GM12878 (cell line): ENCODE measurements around the gene C11orf65. TPM values are rescaled to one million over a fixed set of nuclear protein-coding genes. Genes with fewer than 3 reads are reported as not detected.

ENCODE experiments used
- ATAC-seq: fragments of 200-7000 bp; cut with Tn5 transposase; 3 replicates; pipeline ENCODE4 v1.9.1; 2020; ENCODE audit warnings: mild to moderate bottlenecking, moderate library complexity
- BruUV-seq: library from RNA; stranded (reverse); fragments of 400-500 nt; replicated peaks from 2 replicates; lab custom pipeline; 2021; lab: Mats Ljungman, UMichigan
- CTCF ChIA-PET: fragments of 300-600 bp; sonication (Branson Sonifier 250); formaldehyde crosslinking; extraction: SDS; loops from one replicate; lab custom pipeline; 2021; ENCODE audit warnings: inconsistent platforms; lab: Yijun Ruan, JAX
- POLR2A ChIA-PET: fragments of 350-600 bp; formaldehyde crosslinking; extraction: SDS; loops from one replicate; lab custom pipeline; 2021; ENCODE audit warnings: inconsistent platforms; lab: Charles Lee
- RAD21 ChIA-PET: fragments of 300-600 bp; sonication (Branson Sonifier 250); formaldehyde crosslinking; loops from one replicate; lab custom pipeline; 2023; ENCODE audit warnings: antibody characterized with exemption; ENCODE audit not compliant: unreplicated experiment; lab: Charles Lee
- SMC1A ChIA-PET: fragments of 300-600 bp; sonication (Branson Sonifier 250); formaldehyde crosslinking; loops from one replicate; lab custom pipeline; 2023; ENCODE audit not compliant: unreplicated experiment, uncharacterized antibody; lab: Charles Lee
- DNase-seq: peaks from one replicate; pipeline ENCODE4 v3.0.0-alpha.2; 2011; ENCODE audit warnings: low read depth, low spot score
- FAIRE-seq: peaks from 3 replicates; lab custom pipeline; 2011; peaks lifted over from hg19 to GRCh38; lab: Jason Lieb, UNC
- H2AFZ ChIP-seq: 2 replicates; pipeline ENCODE4 v1.6.0; 2011; ENCODE audit warnings: low read depth, low read length, control low read depth; ENCODE audit not compliant: control insufficient read depth
- H3K27ac ChIP-seq: 2 replicates; pipeline ENCODE4 v1.5.1; 2011; ENCODE audit warnings: control low read depth; ENCODE audit not compliant: control insufficient read depth, insufficient read depth
- H3K27me3 ChIP-seq, 2 experiments: replicated peaks in 1 of 2; 2 replicates each; pipeline versions ENCODE4 v1.6.0 to v1.6.1; 2011; ENCODE audit warnings: low read length in 1 of 2; ENCODE audit not compliant: control insufficient read depth in 2 of 2, insufficient read depth in 2 of 2
- H3K36me3 ChIP-seq, 2 experiments: 2 replicates each; pipeline ENCODE4 v1.5.1; 2011; ENCODE audit warnings: low read length in 1 of 2; ENCODE audit not compliant: control insufficient read depth in 2 of 2, insufficient read depth in 2 of 2
- H3K4me1 ChIP-seq: 2 replicates; pipeline ENCODE4 v1.6.1; 2011; ENCODE audit warnings: mild to moderate bottlenecking, low read length, moderate library complexity, mixed read lengths; ENCODE audit not compliant: control insufficient read depth, insufficient read depth
- H3K4me2 ChIP-seq: 2 replicates; pipeline ENCODE4 v1.6.0; 2011; ENCODE audit warnings: control low read depth; ENCODE audit not compliant: control insufficient read depth, insufficient read depth
- H3K4me3 ChIP-seq: fragments of 200-600 bp; sonication (generic); 2 replicates; pipeline ENCODE4 v1.5.1; 2016
- H3K79me2 ChIP-seq: 2 replicates; pipeline ENCODE4 v1.6.0; 2011; ENCODE audit warnings: low read length; ENCODE audit not compliant: control insufficient read depth, insufficient read depth
- H3K9ac ChIP-seq: 2 replicates; pipeline ENCODE4 v1.8.0; 2011; ENCODE audit warnings: low read length, control low read depth, mixed read lengths; ENCODE audit not compliant: control insufficient read depth, insufficient read depth
- H3K9me3 ChIP-seq: replicated peaks from 3 replicates; pipeline ENCODE4 v1.5.1; 2011; ENCODE audit warnings: mild to moderate bottlenecking, low read length; ENCODE audit not compliant: control insufficient read depth, insufficient read depth
- H4K20me1 ChIP-seq: 2 replicates; pipeline ENCODE4 v1.6.0; 2011; ENCODE audit not compliant: control insufficient read depth, insufficient read depth
- ATF2 ChIP-seq: IDR thresholded peaks from 2 replicates; pipeline ENCODE4 v1.6.1; 2012; ENCODE audit warnings: low read length, inconsistent platforms
- ESRRA ChIP-seq: IDR thresholded peaks from 2 replicates; pipeline ENCODE4 v1.6.1; 2012; ENCODE audit warnings: mild to moderate bottlenecking, low read length, improper control_type of control experiment
- MEF2A ChIP-seq: IDR thresholded peaks from 2 replicates; pipeline ENCODE4 v1.6.1; 2011; ENCODE audit warnings: low read depth, mild to moderate bottlenecking, low read length, moderate library complexity; ENCODE audit not compliant: insufficient read depth
- MTA2 ChIP-seq: fragments of 450-650 bp; IDR thresholded peaks from 2 replicates; pipeline ENCODE4 v1.6.1; 2016; ENCODE audit warnings: low read depth, mild to moderate bottlenecking, moderate library complexity
- MTA3 ChIP-seq: IDR thresholded peaks from 2 replicates; pipeline ENCODE4 v1.6.1; 2012; ENCODE audit warnings: low read length, inconsistent platforms, borderline replicate concordance
- NFXL1 ChIP-seq: fragments of 450-650 bp; IDR thresholded peaks from 2 replicates; pipeline ENCODE4 v1.6.1; 2017; ENCODE audit warnings: antibody characterized with exemption, mild to moderate bottlenecking, borderline replicate concordance
- SPI1 ChIP-seq: IDR thresholded peaks from 2 replicates; pipeline ENCODE4 v1.6.1; 2011; ENCODE audit warnings: low read depth, mild to moderate bottlenecking, low read length, moderate library complexity, borderline replicate concordance; ENCODE audit not compliant: insufficient read depth
- STAT1 ChIP-seq: fragments of 450-650 bp; conservative IDR thresholded peaks from 2 replicates; pipeline ENCODE4 v1.6.1; 2014; ENCODE audit warnings: antibody characterized with exemption, mild to moderate bottlenecking
- STAT3 ChIP-seq: IDR thresholded peaks from 2 replicates; pipeline ENCODE4 v1.6.1; 2011; ENCODE audit warnings: low read depth, low read length, improper control_type of control experiment
- TBL1XR1 ChIP-seq: IDR thresholded peaks from 2 replicates; pipeline ENCODE4 v1.6.1; 2012; ENCODE audit warnings: low read depth, low read length, improper control_type of control experiment
- TCF3 ChIP-seq: IDR thresholded peaks from 2 replicates; pipeline ENCODE4 v1.6.1; 2012; ENCODE audit warnings: low read depth, mild to moderate bottlenecking, low read length, borderline replicate concordance; ENCODE audit not compliant: insufficient read depth
- TCF7 ChIP-seq: IDR thresholded peaks from 2 replicates; pipeline ENCODE4 v1.6.1; 2014; ENCODE audit warnings: antibody characterized with exemption, borderline replicate concordance
- ZNF217 ChIP-seq: fragments of 450-650 bp; IDR thresholded peaks from 2 replicates; pipeline ENCODE4 v1.6.1; 2017; ENCODE audit warnings: antibody characterized with exemption, mild to moderate bottlenecking
- WGBS: methylation state at CpG from one replicate; pipeline ENCODE4 v1.1.6; 2016; ENCODE audit warnings: low lambda C conversion rate; ENCODE audit not compliant: insufficient replicate concordance, insufficient coverage; ENCODE audit errors: missing lambda C conversion rate; 5-methylcytosine and 5-hydroxymethylcytosine counted together
- in situ Hi-C: fragments of 300-500 bp; cut with MboI; formaldehyde crosslinking; loops from 9 replicates; pipeline ENCODE4 v1.14.3; 2018; ENCODE audit warnings: mixed read lengths
- intact Hi-C: fragments of 100-400 bp; cut with micrococcal nuclease; formaldehyde crosslinking; loops from one replicate; pipeline ENCODE4 v1.14.2; 2022; ENCODE audit not compliant: unreplicated experiment
- polyA plus RNA-seq, 11 experiments: library from polyadenylated mRNA; depleted of rRNA in 4 of 11; unstranded in 6 of 11; stranded (reverse) in 5 of 11; fragments of >200 nt; fragmentation: Nextera tagmentation in 4 of 11; fragmentation: Illumina TruSeq in 1 of 11; extraction: Ambion mirVana in 4 of 11; extraction: Trizol in 1 of 11; gene quantifications; 1 replicate in 1 of 11; 2 replicates in 10 of 11; pipeline versions ENCODE4 v1.2.1 to v1.2.3, GENCODE V29; 2011 to 2016; ENCODE audit warnings: inconsistent platforms in 2 of 11, missing spikeins in 2 of 11, low read depth in 1 of 11
- total RNA-seq, 4 experiments: library from RNA; depleted of rRNA in 3 of 4; stranded (reverse); fragments of >200 nt in 3 of 4; fragmentation: Illumina TruSeq in 1 of 4; extraction: Trizol in 1 of 4; gene quantifications; 2 replicates each; pipeline versions ENCODE4 v1.2.1 to v1.2.3, GENCODE V29; 2013 to 2021
- TF ChIP-seq, protein P1 (sequence below): fragments of 150-350 bp; IDR thresholded peaks from 2 replicates; pipeline ENCODE4 v1.6.1; 2016; ENCODE audit warnings: low read depth, low read length
- TF ChIP-seq, protein P2 (sequence below): IDR thresholded peaks from 2 replicates; pipeline ENCODE4 v1.6.1; 2012; ENCODE audit warnings: low read depth, low read length, improper control_type of control experiment

The C11orf65 gene
- total and polyA plus RNA-seq, 10 of the 15 experiments (the other 5 are each of a cell fraction or from before 2014, with no cell fraction given), result 0.71 to 2.0 (median 1.2) TPM

GRCh38 chr11:108466405-108466804 is 924 bp downstream of the C11orf65 start:
- ATAC-seq (no peak), FAIRE-seq (no peak), DNase-seq (no peak)
- ChIA-PET SMC1A (interaction anchor here (0.6 to 2.9 kb wide), 3 partner anchors 28 to 237 kb away, joined by 3 to 16 read pairs (median 3); no protein-coding TSS in a partner anchor), CTCF (interaction anchor here (1.4 to 2.3 kb wide), 2 partner anchors 184 to 458 kb away, joined by 3 to 6 read pairs; partner anchors contain the start of gene CUL5), RAD21 (interaction anchor here (1.0 to 1.5 kb wide), 2 partner anchors 180 to 181 kb away, joined by 3 to 4 read pairs; no protein-coding TSS in a partner anchor), POLR2A (interaction anchor here (0.6 kb wide), 1 partner anchor 199 kb away, joined by 3 read pairs; the partner anchor contains the start of gene DDX10)
- in situ Hi-C loops (no loop called here), intact Hi-C loops (loop anchor here (2.0 to 10.0 kb wide), 3 partner anchors 30 to 242 kb away; partner anchors contain the start of genes ATM and NPAT)
- Histone ChIP-seq H3K9ac (peak overlapping the region; percentile 99), H2AFZ (peak overlapping the region; percentile 90), H4K20me1 (no peaks in the 10 kb centered on the region), H3K4me3 (peak overlapping the region; percentile 74), H3K4me1 (no peaks in the 10 kb centered on the region), H3K27me3 (no peaks in the 10 kb centered on the region), H3K27ac (peak overlapping the region; percentile 93), H3K36me3 (no peaks in the 10 kb centered on the region), H3K4me2 (peak overlapping the region; percentile 58), H3K79me2 (no peaks in the 10 kb centered on the region), H3K9me3 (no peaks in the 10 kb centered on the region)
- no TSS peak for BruUV-seq
- 59% methylated on average over 7 of the region's 7 CpGs for WGBS
- TF ChIP-seq, protein P1, sequence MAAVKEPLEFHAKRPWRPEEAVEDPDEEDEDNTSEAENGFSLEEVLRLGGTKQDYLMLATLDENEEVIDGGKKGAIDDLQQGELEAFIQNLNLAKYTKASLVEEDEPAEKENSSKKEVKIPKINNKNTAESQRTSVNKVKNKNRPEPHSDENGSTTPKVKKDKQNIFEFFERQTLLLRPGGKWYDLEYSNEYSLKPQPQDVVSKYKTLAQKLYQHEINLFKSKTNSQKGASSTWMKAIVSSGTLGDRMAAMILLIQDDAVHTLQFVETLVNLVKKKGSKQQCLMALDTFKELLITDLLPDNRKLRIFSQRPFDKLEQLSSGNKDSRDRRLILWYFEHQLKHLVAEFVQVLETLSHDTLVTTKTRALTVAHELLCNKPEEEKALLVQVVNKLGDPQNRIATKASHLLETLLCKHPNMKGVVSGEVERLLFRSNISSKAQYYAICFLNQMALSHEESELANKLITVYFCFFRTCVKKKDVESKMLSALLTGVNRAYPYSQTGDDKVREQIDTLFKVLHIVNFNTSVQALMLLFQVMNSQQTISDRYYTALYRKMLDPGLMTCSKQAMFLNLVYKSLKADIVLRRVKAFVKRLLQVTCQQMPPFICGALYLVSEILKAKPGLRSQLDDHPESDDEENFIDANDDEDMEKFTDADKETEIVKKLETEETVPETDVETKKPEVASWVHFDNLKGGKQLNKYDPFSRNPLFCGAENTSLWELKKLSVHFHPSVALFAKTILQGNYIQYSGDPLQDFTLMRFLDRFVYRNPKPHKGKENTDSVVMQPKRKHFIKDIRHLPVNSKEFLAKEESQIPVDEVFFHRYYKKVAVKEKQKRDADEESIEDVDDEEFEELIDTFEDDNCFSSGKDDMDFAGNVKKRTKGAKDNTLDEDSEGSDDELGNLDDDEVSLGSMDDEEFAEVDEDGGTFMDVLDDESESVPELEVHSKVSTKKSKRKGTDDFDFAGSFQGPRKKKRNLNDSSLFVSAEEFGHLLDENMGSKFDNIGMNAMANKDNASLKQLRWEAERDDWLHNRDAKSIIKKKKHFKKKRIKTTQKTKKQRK, result no peak
- TF ChIP-seq STAT3, result no peak
- TF ChIP-seq TCF3, result no peak
- TF ChIP-seq ESRRA, result no peak
- no peak for TF ChIP-seq TBL1XR1
- no peak for TF ChIP-seq MEF2A
- TF ChIP-seq STAT1, result no peak
- TF ChIP-seq TCF7, result no peak
- TF ChIP-seq ZNF217, result no peak
- no peak for TF ChIP-seq MTA2
- no peak for TF ChIP-seq MTA3
- TF ChIP-seq, protein P2, sequence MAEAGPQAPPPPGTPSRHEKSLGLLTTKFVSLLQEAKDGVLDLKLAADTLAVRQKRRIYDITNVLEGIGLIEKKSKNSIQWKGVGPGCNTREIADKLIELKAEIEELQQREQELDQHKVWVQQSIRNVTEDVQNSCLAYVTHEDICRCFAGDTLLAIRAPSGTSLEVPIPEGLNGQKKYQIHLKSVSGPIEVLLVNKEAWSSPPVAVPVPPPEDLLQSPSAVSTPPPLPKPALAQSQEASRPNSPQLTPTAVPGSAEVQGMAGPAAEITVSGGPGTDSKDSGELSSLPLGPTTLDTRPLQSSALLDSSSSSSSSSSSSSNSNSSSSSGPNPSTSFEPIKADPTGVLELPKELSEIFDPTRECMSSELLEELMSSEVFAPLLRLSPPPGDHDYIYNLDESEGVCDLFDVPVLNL, result no peak
- TF ChIP-seq ATF2, result no peak
- TF ChIP-seq NFXL1, result no peak
- no peak for TF ChIP-seq SPI1
